GM19023 (cell line): Measurements from ENCODE around the gene CUL1.

Experiments used
- ATAC-seq: cut with Tn5 transposase; IDR thresholded peaks from one replicate; pipeline ENCODE4 v1.9.1; 2021; ENCODE audit warnings: mild to moderate bottlenecking, moderate library complexity; ENCODE audit not compliant: unreplicated experiment

Gene CUL1

GRCh38 chr7:148698397-148699023, at the start of gene CUL1:
Gene CUL1, plus strand, starts transcription at chr7:148698903. Its CDS starts 31,220 bp downstream, at chr7:148730123.
- ATAC-seq, result peak; percentile 78

- ATAC-seq, result no peak
Observed at GRCh38 chr7:148650232-148650858, 48.4 kb upstream of the CUL1 start.

GRCh38 chr7:148652773-148653172, 45.9 kb upstream of the CUL1 start:
- no peak for ATAC-seq

- ATAC-seq, result no peak
Observed at GRCh38 chr7:148657929-148658328, 40.8 kb upstream of the CUL1 start.

GRCh38 chr7:148661471-148661870, 37.2 kb upstream of the CUL1 start:
- ATAC-seq, result no peak

GRCh38 chr7:148662646-148663045, 36.1 kb upstream of the CUL1 start:
- ATAC-seq, result no peak

GRCh38 chr7:148664324-148664723, 34.4 kb upstream of the CUL1 start:
- no peak for ATAC-seq

- ATAC-seq, result no peak
Observed at GRCh38 chr7:148665221-148665620, 33.5 kb upstream of the CUL1 start.

- no peak for ATAC-seq
Observed at GRCh38 chr7:148669927-148670326, 28.8 kb upstream of the CUL1 start.

- ATAC-seq, result no peak
Observed at GRCh38 chr7:148670374-148670773, 28.3 kb upstream of the CUL1 start.

GRCh38 chr7:148670807-148671206, 27.9 kb upstream of the CUL1 start:
- ATAC-seq, result no peak

- ATAC-seq, result no peak
Observed at GRCh38 chr7:148672041-148672440, 26.7 kb upstream of the CUL1 start.

- no peak for ATAC-seq
Observed at GRCh38 chr7:148674689-148675088, 24.0 kb upstream of the CUL1 start.

- no peak for ATAC-seq
Observed at GRCh38 chr7:148676291-148676690, 22.4 kb upstream of the CUL1 start.

- no peak for ATAC-seq
Observed at GRCh38 chr7:148681821-148682220, 16.9 kb upstream of the CUL1 start.

- no peak for ATAC-seq
Observed at GRCh38 chr7:148684289-148684830, 14.3 kb upstream of the CUL1 start.

GRCh38 chr7:148686312-148686937, 12.3 kb upstream of the CUL1 start:
- ATAC-seq, result no peak

GRCh38 chr7:148687555-148687954, 11.1 kb upstream of the CUL1 start:
- no peak for ATAC-seq

GRCh38 chr7:148688526-148688925, 10.2 kb upstream of the CUL1 start:
- ATAC-seq, result no peak

GRCh38 chr7:148693651-148694050, 5.1 kb upstream of the CUL1 start:
- no peak for ATAC-seq

GRCh38 chr7:148694631-148695030, 4.1 kb upstream of the CUL1 start:
- no peak for ATAC-seq

- no peak for ATAC-seq
Observed at GRCh38 chr7:148695953-148696352, 2.8 kb upstream of the CUL1 start.
